Hepatocyte (in vitro differentiated cells): ENCODE results near the gene SAP30BP. TPM values are rescaled to one million over a fixed set of nuclear protein-coding genes. Genes with fewer than 3 reads are reported as not detected.

Source experiments
- DNase-seq: peaks from one replicate; pipeline ENCODE4 v3.0.0-alpha.2; 2016; ENCODE audit warnings: low spot score
- H2AFZ ChIP-seq: fragments of 200-600 bp; sonication (generic); 2 replicates; pipeline ENCODE4 v1.6.0; 2016; ENCODE audit warnings: antibody characterized with exemption, mild to moderate bottlenecking
- H3K27ac ChIP-seq: fragments of 200-600 bp; sonication (generic); 2 replicates; pipeline ENCODE4 v1.5.1; 2016; ENCODE audit warnings: mild to moderate bottlenecking
- H3K27me3 ChIP-seq: fragments of 200-600 bp; sonication (generic); 2 replicates; pipeline ENCODE4 v1.6.1; 2016
- H3K36me3 ChIP-seq: fragments of 200-600 bp; sonication (generic); replicated peaks from 2 replicates; pipeline ENCODE4 v1.5.1; 2016; ENCODE audit warnings: low read depth; ENCODE audit not compliant: insufficient read depth
- H3K4me1 ChIP-seq: fragments of 200-600 bp; sonication (generic); 2 replicates; pipeline ENCODE4 v1.5.1; 2016; ENCODE audit warnings: mild to moderate bottlenecking, moderate library complexity; ENCODE audit not compliant: insufficient read depth
- H3K4me2 ChIP-seq: fragments of 200-600 bp; sonication (generic); 2 replicates; pipeline ENCODE4 v1.6.0; 2016
- H3K4me3 ChIP-seq: fragments of 200-600 bp; sonication (generic); 2 replicates; pipeline ENCODE4 v1.5.1; 2016; ENCODE audit warnings: mild to moderate bottlenecking
- H3K79me2 ChIP-seq: fragments of 200-600 bp; sonication (generic); 2 replicates; pipeline ENCODE4 v1.6.0; 2017; ENCODE audit warnings: mild to moderate bottlenecking
- H3K9me2 ChIP-seq: fragments of 200-600 bp; sonication (generic); replicated peaks from 2 replicates; pipeline ENCODE4 v1.6.0; 2017; ENCODE audit warnings: mild to moderate bottlenecking; ENCODE audit not compliant: insufficient read depth
- H3K9me3 ChIP-seq: fragments of 200-600 bp; sonication (generic); 2 replicates; pipeline ENCODE4 v1.5.1; 2016; ENCODE audit warnings: low read depth, mild to moderate bottlenecking
- H4K20me1 ChIP-seq: fragments of 200-600 bp; sonication (generic); 2 replicates; pipeline ENCODE4 v1.6.0; 2016; ENCODE audit warnings: mild to moderate bottlenecking; ENCODE audit not compliant: insufficient read depth, poor library complexity, severe bottlenecking
- EZH2 ChIP-seq: fragments of 200-600 bp; sonication (generic); IDR thresholded peaks from 2 replicates; pipeline ENCODE4 v1.6.1; 2016; ENCODE audit warnings: antibody characterized with exemption, mild to moderate bottlenecking, borderline replicate concordance
- EZH2phosphoT487 ChIP-seq: fragments of 200-600 bp; sonication (generic); IDR thresholded peaks from one replicate; pipeline ENCODE4 v1.6.1; 2018; ENCODE audit warnings: antibody characterized with exemption, mild to moderate bottlenecking, low read depth, moderate library complexity; ENCODE audit not compliant: unreplicated experiment, severe bottlenecking
- WGBS: methylation state at CpG from one replicate; pipeline ENCODE4 v1.1.6; 2016; ENCODE audit warnings: low lambda C conversion rate; ENCODE audit errors: missing lambda C conversion rate; 5-methylcytosine and 5-hydroxymethylcytosine counted together
- polyA plus RNA-seq: library from polyadenylated mRNA; unstranded; fragments of >200 nt; fragmentation: Nextera tagmentation; extraction: Ambion mirVana; gene quantifications from 2 replicates; pipeline ENCODE4 v1.2.1, GENCODE V29; 2016
- total RNA-seq: library from RNA; depleted of rRNA; stranded (reverse); fragments of >200 nt; gene quantifications from 2 replicates; pipeline ENCODE4 v1.2.3, GENCODE V29; 2014
- TF ChIP-seq, protein P1 (sequence below): fragments of 200-600 bp; sonication (generic); IDR thresholded peaks from 2 replicates; pipeline ENCODE4 v1.5.1; 2016; ENCODE audit warnings: antibody characterized with exemption, mild to moderate bottlenecking; ENCODE audit not compliant: poor library complexity

The SAP30BP gene
- total and polyA plus RNA-seq, 2 experiments from 2014 or later = 67.5 to 89.9 TPM

DNA sequence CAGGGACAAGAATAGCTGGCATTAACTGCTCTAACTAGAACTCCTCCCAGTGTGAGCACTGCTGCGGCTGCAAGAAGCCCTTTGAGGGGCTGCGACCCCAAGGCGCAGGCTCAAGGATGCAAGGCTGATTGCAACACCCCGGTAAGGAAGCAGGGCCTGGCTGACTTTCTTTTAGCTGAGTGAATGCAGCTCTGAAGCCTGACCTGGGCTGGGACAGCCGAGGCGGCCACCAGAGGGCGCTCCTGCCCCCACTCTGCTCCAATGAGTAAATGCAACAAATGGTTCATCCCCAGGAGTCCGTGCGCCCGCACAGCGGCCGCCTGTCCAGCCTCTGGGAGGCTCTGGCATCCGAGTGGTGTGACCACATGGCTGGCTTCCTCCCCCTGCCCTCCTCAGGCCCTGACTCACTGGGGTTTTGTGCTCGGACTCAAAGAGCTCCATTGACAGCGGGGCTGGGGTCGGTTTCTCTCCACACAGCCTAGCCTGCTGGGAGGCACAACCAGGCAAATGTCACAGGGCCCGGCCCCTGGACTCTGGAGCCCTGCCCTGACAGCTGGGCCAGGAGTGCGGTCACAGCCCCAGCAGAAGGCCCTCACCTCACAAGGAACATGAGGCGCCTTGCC lies 34.2 kb upstream of the SAP30BP start, which contains the start of gene SMIM5:
Gene SMIM5, plus strand, starts transcription at position 572 of the 623 bp plus-strand sequence. CDS start 6,768 bp downstream, outside the sequence.
- Histone ChIP-seq H3K4me3 (no peak within 1 kb of the TSS), H3K9me2 (no peaks in the 10 kb centered on the region), H3K27me3 (no peaks in the 10 kb centered on the region), H3K4me2 (peak within 1 kb of the TSS; percentile 65), H2AFZ (no peak within 1 kb of the TSS), H3K27ac (peak within 1 kb of the TSS; percentile 91), H3K79me2 (no peaks in the 10 kb centered on the region), H4K20me1 (no peaks in the 10 kb centered on the region), H3K4me1 (peaks cover 21% of the 10 kb centered on the region), H3K36me3 (no peaks in the 10 kb centered on the region), H3K9me3 (no peaks in the 10 kb centered on the region)
- 35% methylated on average over 15 of the region's 19 CpGs for WGBS
- DNase-seq = peak; percentile 92
- TF ChIP-seq, protein P1, sequence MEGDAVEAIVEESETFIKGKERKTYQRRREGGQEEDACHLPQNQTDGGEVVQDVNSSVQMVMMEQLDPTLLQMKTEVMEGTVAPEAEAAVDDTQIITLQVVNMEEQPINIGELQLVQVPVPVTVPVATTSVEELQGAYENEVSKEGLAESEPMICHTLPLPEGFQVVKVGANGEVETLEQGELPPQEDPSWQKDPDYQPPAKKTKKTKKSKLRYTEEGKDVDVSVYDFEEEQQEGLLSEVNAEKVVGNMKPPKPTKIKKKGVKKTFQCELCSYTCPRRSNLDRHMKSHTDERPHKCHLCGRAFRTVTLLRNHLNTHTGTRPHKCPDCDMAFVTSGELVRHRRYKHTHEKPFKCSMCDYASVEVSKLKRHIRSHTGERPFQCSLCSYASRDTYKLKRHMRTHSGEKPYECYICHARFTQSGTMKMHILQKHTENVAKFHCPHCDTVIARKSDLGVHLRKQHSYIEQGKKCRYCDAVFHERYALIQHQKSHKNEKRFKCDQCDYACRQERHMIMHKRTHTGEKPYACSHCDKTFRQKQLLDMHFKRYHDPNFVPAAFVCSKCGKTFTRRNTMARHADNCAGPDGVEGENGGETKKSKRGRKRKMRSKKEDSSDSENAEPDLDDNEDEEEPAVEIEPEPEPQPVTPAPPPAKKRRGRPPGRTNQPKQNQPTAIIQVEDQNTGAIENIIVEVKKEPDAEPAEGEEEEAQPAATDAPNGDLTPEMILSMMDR = peak; percentile 95
- TF ChIP-seq EZH2 (no peak), EZH2phosphoT487 (no peak)

DNA sequence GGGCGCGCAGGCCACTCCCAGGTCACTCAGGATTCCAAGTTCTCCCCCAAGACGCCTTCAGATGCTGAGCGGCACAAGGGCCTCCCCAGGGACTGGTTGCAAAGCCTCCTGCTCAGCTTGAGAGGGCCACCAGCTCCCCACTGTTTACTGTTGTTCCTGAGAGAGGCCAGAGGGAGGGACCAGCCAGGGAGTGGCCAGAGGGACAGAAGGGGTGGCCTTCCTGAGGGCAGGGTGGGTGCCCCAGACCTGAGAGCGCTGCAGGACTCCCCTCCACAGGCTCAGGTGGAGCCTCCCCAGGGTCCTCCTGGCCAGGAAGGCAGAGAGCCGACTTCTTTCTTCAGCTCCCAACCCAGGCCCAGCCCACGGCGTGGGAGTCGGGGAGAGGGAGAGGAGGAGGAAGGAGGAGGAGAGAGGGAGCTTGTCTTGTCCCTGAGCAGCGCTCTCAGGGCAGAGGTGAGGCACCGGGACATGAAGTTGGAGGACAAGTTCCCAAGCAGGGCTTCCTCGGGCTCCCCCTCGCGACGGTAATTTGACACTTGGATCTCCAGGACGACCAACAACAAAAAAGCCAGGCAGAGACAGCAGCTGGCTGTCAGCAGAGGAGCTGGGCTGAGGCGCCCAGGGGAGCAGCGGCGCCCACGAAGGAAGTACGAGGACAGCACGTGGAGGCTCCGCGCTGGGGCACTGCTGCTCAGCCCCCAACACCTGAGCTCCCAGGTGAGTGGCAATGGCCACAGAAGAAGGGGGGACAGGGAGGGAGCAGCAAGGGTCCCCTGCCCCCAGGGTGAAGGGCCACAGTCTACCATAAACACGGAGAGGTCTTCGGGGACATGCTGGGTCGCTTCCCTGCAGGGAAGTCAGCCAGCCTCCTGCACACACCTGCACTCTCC lies 33.4 kb upstream of the SAP30BP start:
- Histone ChIP-seq H2AFZ (no peak overlapping the region), H3K4me2 (peak overlapping the region; percentile 65), H3K27me3 (no peaks in the 10 kb centered on the region), H3K9me3 (no peaks in the 10 kb centered on the region), H3K4me3 (no peak overlapping the region), H4K20me1 (no peaks in the 10 kb centered on the region), H3K79me2 (no peaks in the 10 kb centered on the region), H3K9me2 (no peaks in the 10 kb centered on the region), H3K36me3 (no peaks in the 10 kb centered on the region), H3K27ac (peak overlapping the region; percentile 91), H3K4me1 (peaks cover 21% of the 10 kb centered on the region)
- peak; percentile 95 for DNase-seq
- TF ChIP-seq EZH2 = no peak
- TF ChIP-seq EZH2phosphoT487 = no peak
- TF ChIP-seq, protein P1 = peak; percentile 71
- 18% methylated on average over 24 of the region's 27 CpGs for WGBS

DNA sequence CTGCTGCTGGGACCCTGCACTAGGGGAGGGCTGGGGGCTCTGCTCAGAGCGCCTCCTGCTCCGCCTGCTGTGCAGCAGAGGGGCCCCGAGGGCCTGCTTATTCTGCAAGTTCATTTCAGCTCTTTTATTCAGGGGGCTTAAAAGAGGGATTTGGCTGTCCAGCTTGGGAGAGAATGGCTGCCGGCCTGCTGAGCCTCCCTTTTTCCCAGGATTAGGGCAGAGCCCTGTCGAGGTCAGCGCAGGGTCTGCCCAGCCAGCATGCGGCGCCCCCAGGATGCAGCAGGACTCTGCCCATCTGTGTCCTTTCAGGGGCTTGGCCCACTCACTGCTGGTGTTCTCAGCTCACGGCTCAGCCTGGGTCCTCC lies 32.8 kb upstream of the SAP30BP start:
- Histone ChIP-seq H2AFZ (no peak overlapping the region), H3K27ac (peak overlapping the region; percentile 63), H3K4me1 (peaks cover 21% of the 10 kb centered on the region), H4K20me1 (no peaks in the 10 kb centered on the region), H3K79me2 (no peaks in the 10 kb centered on the region), H3K4me3 (no peak overlapping the region), H3K36me3 (no peaks in the 10 kb centered on the region), H3K9me2 (no peaks in the 10 kb centered on the region), H3K27me3 (no peaks in the 10 kb centered on the region), H3K9me3 (no peaks in the 10 kb centered on the region), H3K4me2 (peak overlapping the region; percentile 65)
- no peak for DNase-seq
- TF ChIP-seq EZH2phosphoT487 (no peak), EZH2 (no peak)
- TF ChIP-seq, protein P1 = no peak
- 72% methylated on average over 9 of the region's 9 CpGs for WGBS
